ENCODE results near the gene PDCD6IP.
"Not testable (repeated sequence)": the region's sequence is repeated elsewhere in the genome, so short reads cannot be mapped to it uniquely, and the experiment has no call there.

PDCD6IP gene

GRCh38 chr3:33795856-33796536 lies 2.4 kb upstream of the PDCD6IP start:
- DNase-seq: no peak

DNA sequence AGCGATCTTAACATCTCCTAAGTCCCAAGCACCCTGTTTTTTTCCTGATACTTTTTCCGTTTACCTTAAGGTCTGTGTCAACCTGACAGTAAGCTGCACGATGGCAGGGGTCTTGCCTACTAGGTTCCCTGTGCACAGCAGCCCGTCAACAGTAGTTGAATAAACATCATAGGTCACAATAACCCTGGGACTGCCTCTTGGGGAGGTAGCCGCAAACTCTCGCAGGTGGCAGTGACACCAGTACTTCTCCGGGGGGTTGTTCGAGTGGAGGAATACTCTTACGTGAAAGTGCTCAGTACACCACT lies 365 bp upstream of the PDCD6IP start:
- no peak for DNase-seq

- no peak for DNase-seq
Measured at GRCh38 chr3:33799202-33799551, 747 bp downstream of the PDCD6IP start.

GRCh38 chr3:33803252-33803651 lies 4.8 kb downstream of the PDCD6IP start:
- no peak for DNase-seq

GRCh38 chr3:33803894-33804526 lies 5.6 kb downstream of the PDCD6IP start:
- no peak for DNase-seq

- no peak for DNase-seq
Measured at GRCh38 chr3:33807191-33807590, 8.8 kb downstream of the PDCD6IP start.

DNA sequence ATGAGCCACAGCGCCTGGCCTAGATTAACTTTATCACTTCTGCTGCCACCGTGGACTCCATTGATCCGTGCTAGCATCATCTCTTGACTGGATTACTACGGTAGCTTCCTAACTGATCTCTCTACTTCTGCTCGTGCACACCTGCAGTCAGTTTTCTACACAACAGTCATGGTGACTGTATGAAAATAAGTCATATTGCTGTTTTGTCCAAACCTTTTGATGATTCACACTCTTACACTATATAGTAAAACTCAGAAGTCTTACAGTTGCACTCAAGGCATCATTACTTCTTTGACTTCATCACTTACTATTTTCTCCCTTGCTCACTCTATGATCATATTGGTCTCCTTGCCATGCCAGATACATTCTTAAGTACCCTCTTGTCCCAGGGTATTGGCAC lies 10.1 kb downstream of the PDCD6IP start:
- no peak for DNase-seq

GRCh38 chr3:33810545-33810944 lies 12.1 kb downstream of the PDCD6IP start:
- DNase-seq: no peak

DNA sequence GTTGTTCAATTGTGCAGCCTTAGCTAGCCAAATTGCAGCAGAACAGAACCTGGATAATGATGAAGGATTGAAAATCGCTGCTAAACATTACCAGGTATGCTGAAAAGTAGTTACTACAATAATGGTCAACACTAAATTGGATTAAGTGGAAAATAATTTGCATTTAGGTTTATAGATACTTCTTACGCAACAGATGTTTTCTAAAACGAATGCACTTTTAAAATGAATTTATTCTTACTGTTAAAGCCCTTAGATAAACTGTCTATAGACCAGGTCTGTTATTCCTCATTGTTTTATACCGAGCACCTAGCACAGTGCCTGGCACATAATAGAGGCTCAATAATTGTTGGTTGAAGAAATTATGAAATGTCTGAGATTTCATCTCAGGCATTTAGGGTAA lies 23.6 kb downstream of the PDCD6IP start:
- DNase-seq: no peak

DNA sequence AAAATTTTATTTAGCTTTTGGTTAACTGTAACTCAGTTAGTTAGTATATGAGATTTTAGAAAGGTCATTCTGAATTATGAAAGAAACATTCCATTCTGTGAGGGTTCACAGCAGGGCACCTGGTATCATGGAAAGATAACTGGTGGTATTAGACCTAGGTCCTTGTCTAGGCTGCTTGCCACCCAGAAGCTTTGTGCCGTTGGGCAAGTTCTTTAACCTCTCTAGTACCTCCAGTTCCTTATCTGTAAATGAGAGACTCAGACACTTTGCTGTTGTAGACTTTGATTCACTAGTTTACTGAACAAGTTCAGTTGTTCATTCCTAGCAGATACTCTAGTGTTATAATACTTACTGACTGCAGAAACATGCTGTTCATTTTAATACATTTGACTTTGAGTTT lies 25.4 kb downstream of the PDCD6IP start:
- DNase-seq: no peak

GRCh38 chr3:33825111-33825510 lies 26.7 kb downstream of the PDCD6IP start:
- no peak for DNase-seq

DNA sequence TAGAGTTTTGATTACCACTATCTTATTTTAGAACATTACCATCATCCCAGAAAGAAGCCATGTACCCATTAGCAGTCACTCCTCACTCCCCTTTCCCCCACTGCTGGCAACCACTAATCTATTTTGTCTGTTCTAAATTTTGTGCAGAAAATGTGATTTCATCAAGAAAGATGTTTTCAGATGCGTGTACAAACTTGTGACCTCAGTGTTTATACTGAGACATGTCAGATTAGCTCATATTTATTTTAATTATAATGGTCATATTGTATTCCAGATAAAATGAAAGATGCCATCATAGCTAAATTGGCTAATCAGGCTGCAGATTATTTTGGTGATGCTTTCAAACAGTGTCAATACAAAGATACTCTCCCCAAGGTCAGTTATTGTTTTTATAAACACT lies 27.8 kb downstream of the PDCD6IP start:
- no peak for DNase-seq

GRCh38 chr3:33826688-33827087 lies 28.3 kb downstream of the PDCD6IP start:
- no peak for DNase-seq

DNA sequence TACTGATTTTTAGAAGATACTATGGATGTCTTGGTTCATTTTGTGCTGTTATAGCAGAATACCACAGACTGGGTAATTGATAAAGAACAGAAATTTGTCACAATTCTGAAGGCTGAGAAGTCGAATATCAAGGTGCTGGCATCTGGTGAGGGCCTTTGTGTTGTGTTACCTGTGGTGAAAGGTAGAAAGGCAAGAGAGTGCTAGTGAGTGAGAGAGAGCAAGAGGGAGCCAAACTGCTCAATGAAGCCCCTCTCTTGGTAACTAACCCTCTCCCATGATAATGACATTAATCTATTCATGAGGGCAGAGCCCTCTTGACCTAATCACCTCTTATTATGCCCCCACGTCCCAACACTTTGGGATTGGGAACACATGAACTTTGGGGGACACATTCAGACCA lies 31.3 kb downstream of the PDCD6IP start:
- no peak for DNase-seq

DNA sequence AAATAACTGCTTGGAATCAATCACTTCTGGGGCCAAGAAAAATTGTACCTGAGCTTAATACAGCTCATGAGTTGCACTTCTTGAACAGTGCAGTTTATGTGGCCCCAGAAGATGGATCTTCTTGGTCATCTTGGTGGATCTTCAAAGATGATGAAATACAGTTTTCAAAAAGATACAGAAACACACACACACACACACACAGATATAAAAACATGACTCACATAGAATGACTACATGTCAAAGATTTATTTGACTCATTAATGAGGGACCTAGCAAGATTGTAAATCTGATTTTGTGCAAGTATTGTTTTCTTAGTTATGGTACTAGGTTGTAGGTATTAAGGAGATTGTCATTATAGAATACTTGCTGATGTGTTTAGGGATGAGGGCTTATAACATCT lies 32.6 kb downstream of the PDCD6IP start:
- no peak for DNase-seq

- DNase-seq: no peak
Measured at GRCh38 chr3:33833408-33834095, 35.1 kb downstream of the PDCD6IP start.

DNA sequence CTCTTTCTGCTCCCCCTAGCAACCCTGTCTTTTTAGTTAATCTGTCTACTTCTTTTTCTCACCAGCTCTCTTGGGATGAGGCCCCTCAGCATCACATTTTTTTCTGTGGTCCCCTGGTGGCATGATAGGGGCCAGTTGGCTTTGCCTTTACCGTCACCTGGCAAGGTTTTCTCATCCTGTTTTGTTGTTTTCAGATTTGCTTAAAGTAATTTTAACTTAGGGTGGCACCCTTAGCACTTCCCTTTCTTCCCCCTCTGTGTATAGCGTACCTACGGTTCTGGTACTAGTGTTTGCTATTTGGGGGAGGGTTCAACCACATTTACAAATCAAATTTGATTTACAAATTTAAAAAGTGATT lies 35.6 kb downstream of the PDCD6IP start:
- no peak for DNase-seq

GRCh38 chr3:33837182-33837581 lies 38.8 kb downstream of the PDCD6IP start:
- not testable (repeated sequence) for DNase-seq

- no peak for DNase-seq
Measured at GRCh38 chr3:33839283-33839682, 40.9 kb downstream of the PDCD6IP start.

DNA sequence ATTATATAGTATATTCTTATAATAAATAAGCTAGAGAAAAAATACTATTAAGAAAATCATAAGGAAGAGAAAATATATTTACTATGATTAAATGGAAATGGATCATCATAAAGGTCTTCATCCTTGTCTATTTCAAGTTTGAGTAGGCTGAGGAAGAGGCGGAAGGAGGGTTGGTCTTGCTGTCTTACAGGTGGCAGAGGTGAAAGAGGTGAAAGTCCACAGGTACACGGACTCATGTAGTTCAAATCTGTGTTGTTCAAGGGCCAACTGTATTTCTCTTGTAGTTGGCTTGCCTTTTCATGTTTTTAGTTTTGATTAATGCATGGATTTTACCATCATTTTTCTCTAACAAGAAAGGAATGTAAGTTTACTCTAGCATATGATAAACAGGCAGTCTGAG lies 41.7 kb downstream of the PDCD6IP start:
- no peak for DNase-seq

- no peak for DNase-seq
Measured at GRCh38 chr3:33848624-33849347, 50.4 kb downstream of the PDCD6IP start.

GRCh38 chr3:33850599-33850998 lies 52.2 kb downstream of the PDCD6IP start:
- not testable (repeated sequence) for DNase-seq

GRCh38 chr3:33855407-33855806 lies 57.0 kb downstream of the PDCD6IP start:
- not testable (repeated sequence) for DNase-seq
